Natural killer cell (primary cell): ENCODE results near the gene LYRM2. TPM values are rescaled to one million over a fixed set of nuclear protein-coding genes. Genes with fewer than 3 reads are reported as not detected.

Source experiments
- ATAC-seq, 3 donors: fragments of 150-1000 bp in 2 of 3; fragments of 200-7000 bp in 1 of 3; cut with Tn5 transposase; 1 replicate in 1 of 3; 2 replicates in 2 of 3; pipeline ENCODE4 v1.10.0; 2021; ENCODE audit warnings: mild to moderate bottlenecking in 2 of 3, moderate library complexity in 2 of 3
- DNase-seq, 2 donors: peaks; one replicate each; pipeline versions ENCODE4 v3.0.0 to v3.0.0-alpha.2; 2013 to 2021; ENCODE audit warnings: mixed read lengths in 1 of 2
- H3K27ac ChIP-seq: one replicate; pipeline ENCODE4 v1.5.1; 2013; ENCODE audit warnings: mild to moderate bottlenecking, low read length
- H3K27me3 ChIP-seq: one replicate; pipeline ENCODE4 v1.6.1; 2013; ENCODE audit warnings: low read length; ENCODE audit not compliant: control insufficient read depth, insufficient read depth
- H3K36me3 ChIP-seq: one replicate; pipeline ENCODE4 v1.6.1; 2013; ENCODE audit warnings: low read length; ENCODE audit not compliant: control insufficient read depth, insufficient read depth
- H3K4me1 ChIP-seq: one replicate; pipeline ENCODE4 v1.6.1; 2013; ENCODE audit warnings: low read length; ENCODE audit not compliant: control insufficient read depth, insufficient read depth
- H3K4me3 ChIP-seq: one replicate; pipeline ENCODE4 v1.5.1; 2013; ENCODE audit warnings: low read length
- H3K9me3 ChIP-seq: one replicate; pipeline ENCODE4 v1.6.1; 2013; ENCODE audit warnings: low read length; ENCODE audit not compliant: control insufficient read depth, insufficient read depth
- H3K27ac Mint-ChIP-seq, 2 donors: one replicate each; pipeline ENCODE4 v1.8.0; 2022; ENCODE audit warnings: mild to moderate bottlenecking in 2 of 2, mixed read lengths in 2 of 2, moderate library complexity in 1 of 2
- H3K27me3 Mint-ChIP-seq, 2 donors: one replicate each; pipeline ENCODE4 v1.8.0; 2022; ENCODE audit warnings: low read depth in 2 of 2, mixed read lengths in 2 of 2
- H3K36me3 Mint-ChIP-seq: one replicate; pipeline ENCODE4 v1.8.0; 2022; ENCODE audit warnings: mixed read lengths
- H3K4me1 Mint-ChIP-seq, 2 donors: one replicate each; pipeline ENCODE4 v1.8.0; 2022; ENCODE audit warnings: mixed read lengths in 2 of 2
- H3K4me3 Mint-ChIP-seq: one replicate; pipeline ENCODE4 v1.8.0; 2022; ENCODE audit warnings: mild to moderate bottlenecking, moderate library complexity, mixed read lengths
- H3K9me3 Mint-ChIP-seq, 2 donors: one replicate each; pipeline ENCODE4 v1.8.0; 2022; ENCODE audit warnings: mixed read lengths in 2 of 2
- WGBS: methylation state at CpG from one replicate; pipeline ENCODE4 v1.1.7; 2013; ENCODE audit warnings: missing lambda C conversion rate; ENCODE audit not compliant: insufficient coverage; 5-methylcytosine and 5-hydroxymethylcytosine counted together
- intact Hi-C: fragments of 100-400 bp; cut with micrococcal nuclease; formaldehyde crosslinking; loops from one replicate; pipeline ENCODE4 v1.14.2; 2022
- total RNA-seq, 4 donors: library from RNA; stranded (reverse); fragments of 120-200 nt in 1 of 4; gene quantifications; one replicate each; pipeline versions ENCODE4 v1.2.3 to v1.2.4, GENCODE V29; 2013 to 2022
- TF ChIP-seq, protein P1 (sequence below): fragments of 200-600 bp; IDR thresholded peaks from one replicate; pipeline ENCODE4 v1.8.0; 2022; ENCODE audit warnings: antibody characterized with exemption

Gene LYRM2
- total RNA-seq, 3 donors from 2014 or later (not counting 1 experiment from before 2014, with no cell fraction given): 21.1 to 25.5 (median 25.0) TPM

DNA sequence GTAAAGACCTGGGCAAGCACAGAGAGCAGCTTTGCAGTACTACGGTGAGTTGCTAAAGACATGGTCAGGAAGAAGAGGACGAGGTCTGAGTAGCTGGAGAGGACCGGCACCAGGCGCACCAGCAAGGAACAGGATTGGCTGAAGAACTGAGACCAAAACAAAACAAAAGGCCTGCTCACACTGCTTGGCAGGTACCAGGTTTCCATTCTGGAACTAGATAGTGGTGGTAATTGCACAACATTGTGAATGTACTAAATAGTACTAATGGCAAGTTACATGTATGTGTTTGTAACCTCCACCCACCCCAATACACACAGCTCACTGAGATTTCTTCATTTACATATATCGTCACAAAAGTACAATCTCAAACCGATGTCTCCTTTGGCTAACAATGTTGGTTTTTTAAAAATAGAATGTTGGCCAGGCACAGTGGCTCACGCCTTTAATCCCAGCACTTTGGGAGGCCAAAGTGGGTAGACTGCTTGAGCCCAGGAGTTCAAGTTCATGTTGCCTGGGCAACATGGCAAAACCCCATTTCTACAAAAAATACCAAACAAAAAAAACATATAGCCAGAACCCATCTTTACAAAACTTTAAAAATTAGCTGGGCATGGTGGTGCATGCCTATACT lies 32.5 kb upstream of the LYRM2 start:
- Histone ChIP-seq H3K27ac (no peak overlapping the region), H3K4me1 (no peaks in the 10 kb centered on the region), H3K36me3 (peaks cover 72% of the 10 kb centered on the region), H3K27me3 (no peaks in the 10 kb centered on the region), H3K4me3 (no peak overlapping the region), H3K9me3 (no peaks in the 10 kb centered on the region)
- H3K4me3 Mint-ChIP-seq: no peak overlapping the region
- no peaks in the 10 kb centered on the region for H3K27me3 Mint-ChIP-seq
- peaks cover 20% of the 10 kb centered on the region for H3K36me3 Mint-ChIP-seq
- ATAC-seq (no peak), DNase-seq (no peak)
- TF ChIP-seq, protein P1, sequence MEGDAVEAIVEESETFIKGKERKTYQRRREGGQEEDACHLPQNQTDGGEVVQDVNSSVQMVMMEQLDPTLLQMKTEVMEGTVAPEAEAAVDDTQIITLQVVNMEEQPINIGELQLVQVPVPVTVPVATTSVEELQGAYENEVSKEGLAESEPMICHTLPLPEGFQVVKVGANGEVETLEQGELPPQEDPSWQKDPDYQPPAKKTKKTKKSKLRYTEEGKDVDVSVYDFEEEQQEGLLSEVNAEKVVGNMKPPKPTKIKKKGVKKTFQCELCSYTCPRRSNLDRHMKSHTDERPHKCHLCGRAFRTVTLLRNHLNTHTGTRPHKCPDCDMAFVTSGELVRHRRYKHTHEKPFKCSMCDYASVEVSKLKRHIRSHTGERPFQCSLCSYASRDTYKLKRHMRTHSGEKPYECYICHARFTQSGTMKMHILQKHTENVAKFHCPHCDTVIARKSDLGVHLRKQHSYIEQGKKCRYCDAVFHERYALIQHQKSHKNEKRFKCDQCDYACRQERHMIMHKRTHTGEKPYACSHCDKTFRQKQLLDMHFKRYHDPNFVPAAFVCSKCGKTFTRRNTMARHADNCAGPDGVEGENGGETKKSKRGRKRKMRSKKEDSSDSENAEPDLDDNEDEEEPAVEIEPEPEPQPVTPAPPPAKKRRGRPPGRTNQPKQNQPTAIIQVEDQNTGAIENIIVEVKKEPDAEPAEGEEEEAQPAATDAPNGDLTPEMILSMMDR: no peak
- H3K9me3 Mint-ChIP-seq: no peaks in the 10 kb centered on the region
- no peaks in the 10 kb centered on the region for H3K4me1 Mint-ChIP-seq
- 100% methylated on average over 7 of the region's 7 CpGs for WGBS
- intact Hi-C loops: no loop called here
- no peak overlapping the region for H3K27ac Mint-ChIP-seq

DNA sequence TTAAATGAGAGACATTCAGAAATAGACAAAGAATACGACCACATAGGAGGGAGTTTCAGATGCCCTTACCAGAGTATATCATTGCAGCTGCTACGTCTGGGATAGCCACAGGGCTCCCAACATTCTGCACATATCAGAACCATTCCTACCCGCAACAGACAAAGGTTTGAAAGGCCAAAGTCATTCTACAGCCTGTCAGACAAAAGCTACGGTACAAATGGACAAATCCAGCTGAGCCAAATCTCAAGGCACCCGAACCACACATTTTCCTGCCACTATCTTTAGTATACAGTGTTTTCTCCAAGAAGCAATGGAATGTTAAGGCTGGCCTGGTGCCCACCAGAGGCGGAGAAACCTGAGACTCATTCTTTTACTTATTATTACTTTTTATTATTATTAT lies 30.5 kb upstream of the LYRM2 start:
- H3K27me3 ChIP-seq: no peaks in the 10 kb centered on the region
- no peaks in the 10 kb centered on the region for H3K4me1 Mint-ChIP-seq
- no peak for ATAC-seq
- no peaks in the 10 kb centered on the region for H3K9me3 ChIP-seq
- H3K4me3 ChIP-seq: no peak overlapping the region
- no peak overlapping the region for H3K27ac ChIP-seq
- H3K9me3 Mint-ChIP-seq: no peaks in the 10 kb centered on the region
- WGBS: 76% methylated on average over 5 of the region's 6 CpGs
- DNase-seq: no peak
- H3K27me3 Mint-ChIP-seq: no peaks in the 10 kb centered on the region
- H3K27ac Mint-ChIP-seq: no peak overlapping the region
- H3K36me3 Mint-ChIP-seq: peaks cover 17% of the 10 kb centered on the region
- intact Hi-C loops: no loop called here
- TF ChIP-seq, protein P1: no peak
- peaks cover 61% of the 10 kb centered on the region for H3K36me3 ChIP-seq
- no peaks in the 10 kb centered on the region for H3K4me1 ChIP-seq
- H3K4me3 Mint-ChIP-seq: no peak overlapping the region

DNA sequence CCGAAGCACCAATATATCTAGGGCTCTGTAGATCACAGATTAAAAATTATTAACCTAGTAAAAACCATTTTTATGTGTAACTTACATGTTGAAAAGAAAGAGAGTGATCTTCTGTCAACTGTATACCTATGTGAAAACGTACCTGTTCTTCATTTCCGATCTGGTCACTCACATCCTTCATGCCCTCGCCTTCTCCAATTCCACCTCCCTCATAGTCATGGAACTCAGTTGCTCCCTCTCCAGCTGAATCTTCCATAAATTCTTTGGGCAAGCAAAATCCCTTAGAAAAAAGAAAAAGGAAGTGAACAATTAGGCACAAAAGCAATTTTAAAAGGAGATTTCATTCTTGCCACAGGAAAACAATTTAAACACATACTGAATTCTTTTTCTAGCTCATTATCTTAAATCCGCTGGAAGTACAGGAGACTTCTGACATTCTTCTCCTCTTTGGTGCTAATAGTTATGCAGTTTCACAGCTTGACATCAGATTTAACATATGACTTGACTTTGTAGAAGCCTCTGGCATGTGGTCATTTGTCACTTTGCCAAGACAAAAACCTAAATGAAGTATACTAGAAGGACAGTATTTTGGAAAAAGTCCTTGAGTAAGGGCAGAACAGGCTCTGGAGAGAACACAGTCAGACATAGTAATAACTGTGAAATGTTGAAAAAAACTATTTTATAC lies 29.5 kb upstream of the LYRM2 start:
- no peaks in the 10 kb centered on the region for H3K9me3 ChIP-seq
- H3K36me3 Mint-ChIP-seq: peaks cover 17% of the 10 kb centered on the region
- no peaks in the 10 kb centered on the region for H3K9me3 Mint-ChIP-seq
- H3K27me3 ChIP-seq: no peaks in the 10 kb centered on the region
- H3K27ac ChIP-seq: no peak overlapping the region
- H3K4me3 Mint-ChIP-seq: no peak overlapping the region
- 100% methylated on average over 4 of the region's 5 CpGs for WGBS
- intact Hi-C loops: no loop called here
- H3K27ac Mint-ChIP-seq: no peak overlapping the region
- DNase-seq (no peak), ATAC-seq (no peak)
- H3K4me1 Mint-ChIP-seq: no peaks in the 10 kb centered on the region
- TF ChIP-seq, protein P1: no peak
- H3K4me3 ChIP-seq: no peak overlapping the region
- H3K4me1 ChIP-seq: no peaks in the 10 kb centered on the region
- H3K27me3 Mint-ChIP-seq: no peaks in the 10 kb centered on the region
- peaks cover 63% of the 10 kb centered on the region for H3K36me3 ChIP-seq
